KMS-11 (cell line): Measurements from ENCODE around the gene RSF1.

Source experiments
- H2AFZ ChIP-seq: fragments of 200-600 bp; sonication (generic); 2 replicates; pipeline ENCODE4 v1.6.1; 2016; ENCODE audit warnings: antibody characterized with exemption, mixed run types, low read depth
- H3K27ac ChIP-seq: fragments of 200-600 bp; sonication (generic); 2 replicates; pipeline ENCODE4 v1.6.1; 2016; ENCODE audit warnings: mild to moderate bottlenecking, mixed run types
- H3K27me3 ChIP-seq: fragments of 200-600 bp; sonication (generic); 2 replicates; pipeline ENCODE4 v1.6.1; 2017; ENCODE audit warnings: mild to moderate bottlenecking, low read depth, mixed run types, moderate library complexity; ENCODE audit not compliant: insufficient read depth
- H3K36me3 ChIP-seq: fragments of 200-600 bp; sonication (generic); 2 replicates; pipeline ENCODE4 v1.6.1; 2017; ENCODE audit warnings: mild to moderate bottlenecking, mixed run types; ENCODE audit not compliant: insufficient read depth
- H3K4me1 ChIP-seq: fragments of 200-600 bp; sonication (generic); 2 replicates; pipeline ENCODE4 v1.6.1; 2016; ENCODE audit warnings: mild to moderate bottlenecking, low read depth, mixed run types; ENCODE audit not compliant: poor library complexity, severe bottlenecking
- H3K4me2 ChIP-seq: fragments of 200-600 bp; sonication (generic); 2 replicates; pipeline ENCODE4 v1.7.0; 2016; ENCODE audit warnings: mild to moderate bottlenecking, mixed run types
- H3K4me3 ChIP-seq: fragments of 200-600 bp; sonication (generic); IDR thresholded peaks from 2 replicates; pipeline ENCODE4 v1.6.1; 2017; ENCODE audit warnings: low read depth, low read length, mixed read lengths; ENCODE audit not compliant: insufficient read depth
- H3K79me2 ChIP-seq: fragments of 200-600 bp; sonication (generic); 2 replicates; pipeline ENCODE4 v1.6.1; 2016; ENCODE audit warnings: low read depth, mixed run types; ENCODE audit not compliant: insufficient read depth
- H3K9ac ChIP-seq: fragments of 200-600 bp; sonication (generic); 2 replicates; pipeline ENCODE4 v1.6.1; 2016; ENCODE audit warnings: mild to moderate bottlenecking, mixed run types
- H4K20me1 ChIP-seq: fragments of 200-600 bp; sonication (generic); 2 replicates; pipeline ENCODE4 v1.6.1; 2016; ENCODE audit warnings: mild to moderate bottlenecking, mixed run types; ENCODE audit not compliant: insufficient read depth
- TF ChIP-seq, protein P1 (sequence below): fragments of 200-600 bp; sonication (generic); conservative IDR thresholded peaks from 2 replicates; pipeline ENCODE4 v1.6.1; 2017; ENCODE audit warnings: low read depth, mild to moderate bottlenecking, antibody characterized with exemption, low read length, moderate library complexity, mixed read lengths

Gene RSF1

GRCh38 chr11:77619576-77620198 lies 200.8 kb downstream of the RSF1 start:
- Histone ChIP-seq H4K20me1 (no peaks in the 10 kb centered on the region), H3K36me3 (no peaks in the 10 kb centered on the region; the same call in 1 of the 2 replicates), H3K9ac (no peak overlapping the region), H3K27me3 (no peaks in the 10 kb centered on the region), H3K4me2 (no peak overlapping the region), H3K79me2 (no peaks in the 10 kb centered on the region), H3K4me1 (no peaks in the 10 kb centered on the region), H2AFZ (no peak overlapping the region), H3K4me3 (no peak overlapping the region), H3K27ac (no peak overlapping the region)
- TF ChIP-seq, protein P1, sequence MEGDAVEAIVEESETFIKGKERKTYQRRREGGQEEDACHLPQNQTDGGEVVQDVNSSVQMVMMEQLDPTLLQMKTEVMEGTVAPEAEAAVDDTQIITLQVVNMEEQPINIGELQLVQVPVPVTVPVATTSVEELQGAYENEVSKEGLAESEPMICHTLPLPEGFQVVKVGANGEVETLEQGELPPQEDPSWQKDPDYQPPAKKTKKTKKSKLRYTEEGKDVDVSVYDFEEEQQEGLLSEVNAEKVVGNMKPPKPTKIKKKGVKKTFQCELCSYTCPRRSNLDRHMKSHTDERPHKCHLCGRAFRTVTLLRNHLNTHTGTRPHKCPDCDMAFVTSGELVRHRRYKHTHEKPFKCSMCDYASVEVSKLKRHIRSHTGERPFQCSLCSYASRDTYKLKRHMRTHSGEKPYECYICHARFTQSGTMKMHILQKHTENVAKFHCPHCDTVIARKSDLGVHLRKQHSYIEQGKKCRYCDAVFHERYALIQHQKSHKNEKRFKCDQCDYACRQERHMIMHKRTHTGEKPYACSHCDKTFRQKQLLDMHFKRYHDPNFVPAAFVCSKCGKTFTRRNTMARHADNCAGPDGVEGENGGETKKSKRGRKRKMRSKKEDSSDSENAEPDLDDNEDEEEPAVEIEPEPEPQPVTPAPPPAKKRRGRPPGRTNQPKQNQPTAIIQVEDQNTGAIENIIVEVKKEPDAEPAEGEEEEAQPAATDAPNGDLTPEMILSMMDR: peak; percentile 81

GRCh38 chr11:77617892-77618291 lies 202.6 kb downstream of the RSF1 start:
- H3K4me2 ChIP-seq: no peak overlapping the region
- H3K79me2 ChIP-seq: no peaks in the 10 kb centered on the region
- no peaks in the 10 kb centered on the region for H3K4me1 ChIP-seq
- H3K9ac ChIP-seq: no peak overlapping the region
- H3K27ac ChIP-seq: no peak overlapping the region
- H2AFZ ChIP-seq: no peak overlapping the region
- no peak overlapping the region for H3K4me3 ChIP-seq
- H3K36me3 ChIP-seq: no peaks in the 10 kb centered on the region; the same call in 1 of the 2 replicates
- TF ChIP-seq, protein P1: no peak
- H4K20me1 ChIP-seq: no peaks in the 10 kb centered on the region
- no peaks in the 10 kb centered on the region for H3K27me3 ChIP-seq

DNA sequence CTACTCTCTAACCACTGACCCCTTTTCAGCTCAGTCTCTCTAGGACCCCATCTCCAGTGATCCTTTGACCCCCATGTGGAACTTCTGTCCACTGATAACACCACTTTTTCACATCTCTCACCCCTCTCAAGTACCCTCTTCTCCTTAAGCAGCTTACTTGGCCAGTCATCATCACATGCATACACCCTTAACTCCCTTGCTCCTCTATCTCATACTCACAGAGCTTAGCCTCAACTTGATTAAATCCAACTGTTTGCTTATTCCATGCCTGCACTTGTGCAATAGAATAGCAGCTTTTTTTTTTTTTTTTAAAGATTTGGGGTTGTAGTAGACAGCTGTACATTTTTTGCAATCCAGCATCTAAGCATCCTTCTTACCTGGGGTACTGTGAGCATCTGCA lies 208.6 kb downstream of the RSF1 start:
- Histone ChIP-seq H3K27ac (no peak overlapping the region), H2AFZ (no peak overlapping the region), H3K36me3 (no peaks in the 10 kb centered on the region; the same call in 1 of the 2 replicates), H3K79me2 (no peaks in the 10 kb centered on the region), H3K4me3 (no peak overlapping the region), H3K4me1 (no peaks in the 10 kb centered on the region), H3K4me2 (no peak overlapping the region), H3K27me3 (no peaks in the 10 kb centered on the region), H3K9ac (no peak overlapping the region), H4K20me1 (no peaks in the 10 kb centered on the region)
- TF ChIP-seq, protein P1: no peak
